GM12873 (cell line): ENCODE results near the gene NCBP3.

Experiments
- CTCF ChIP-seq: IDR thresholded peaks from 2 replicates; pipeline ENCODE4 v1.5.1; 2012; ENCODE audit warnings: low read depth, mild to moderate bottlenecking, moderate library complexity, low read length, control low read depth; ENCODE audit not compliant: insufficient read depth; ENCODE audit errors: missing control alignments

The NCBP3 gene

GRCh38 chr17:3879591-3880417 lies 33.8 kb upstream of the NCBP3 start:
- TF ChIP-seq CTCF: no peak

GRCh38 chr17:3879186-3879585 lies 33.1 kb upstream of the NCBP3 start:
- TF ChIP-seq CTCF: no peak

GRCh38 chr17:3877220-3877619 lies 31.2 kb upstream of the NCBP3 start:
- no peak for TF ChIP-seq CTCF

GRCh38 chr17:3875317-3875716 lies 29.3 kb upstream of the NCBP3 start:
- no peak for TF ChIP-seq CTCF

GRCh38 chr17:3873862-3874261 lies 27.8 kb upstream of the NCBP3 start:
- no peak for TF ChIP-seq CTCF

GRCh38 chr17:3870871-3871306 lies 24.8 kb upstream of the NCBP3 start:
- no peak for TF ChIP-seq CTCF

GRCh38 chr17:3867606-3868005 lies 21.6 kb upstream of the NCBP3 start:
- no peak for TF ChIP-seq CTCF
